Measurements from ENCODE around the gene ELL. TPM values are rescaled to one million over a fixed set of nuclear protein-coding genes. Genes with fewer than 3 reads are reported as not detected.

The ELL gene
- total RNA-seq, 1 experiment from 2014 or later: 17.0 TPM

DNA sequence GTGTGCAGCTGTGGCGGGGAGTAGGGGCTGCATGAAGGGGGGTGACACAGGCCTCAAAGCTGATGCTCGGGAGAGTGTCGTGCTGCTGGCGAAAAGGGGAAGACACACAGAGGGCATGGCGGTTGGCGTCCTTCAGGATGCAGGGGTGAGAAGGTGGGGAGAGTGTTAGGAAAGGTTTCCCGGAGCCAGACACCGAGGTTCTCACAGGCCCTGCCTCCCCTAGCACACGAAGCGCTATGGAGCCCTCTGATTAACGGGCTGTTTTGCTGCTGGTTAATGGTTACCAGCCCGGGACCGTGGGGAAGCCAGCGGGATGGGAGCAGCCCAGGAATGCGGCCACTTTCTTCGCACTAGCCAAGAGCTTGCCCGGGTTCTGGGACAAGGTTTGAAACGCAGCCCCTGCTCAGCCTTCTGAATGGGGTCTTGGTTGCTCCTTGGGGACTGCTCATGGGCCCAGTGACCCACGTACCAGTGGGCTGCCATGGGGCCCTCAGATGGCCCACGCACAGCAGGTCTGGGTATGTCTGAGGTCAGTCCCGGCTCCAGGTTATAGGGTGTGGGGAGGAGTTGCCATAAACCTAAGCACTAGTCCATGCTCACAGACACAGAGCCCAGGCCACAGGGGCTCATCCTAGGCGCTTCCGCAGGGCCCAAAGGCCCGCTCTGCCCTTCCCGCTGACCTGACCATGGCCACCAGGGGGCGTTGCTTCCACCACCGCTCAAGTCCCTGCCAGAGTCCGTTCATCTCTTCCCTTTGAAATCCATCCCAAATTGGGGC lies 52.6 kb downstream of the ELL start:
- Histone ChIP-seq H2BK15ac (ENCODE audit: low read depth, low read length) (no peak overlapping the region), H3K9ac (ENCODE audit: extremely low read depth, insufficient read length, low read length) (no peak overlapping the region), H3K23ac (ENCODE audit: insufficient read length, low read depth, low read length) (no peak overlapping the region), H3K79me1 (ENCODE audit: insufficient read depth, low read depth, low read length, poor library complexity, severe bottlenecking) (no peaks in the 10 kb centered on the region), H4K91ac (ENCODE audit: insufficient read length, low read depth, low read length) (no peak overlapping the region), H3K18ac (ENCODE audit: insufficient read length, low read depth, low read length) (no peak overlapping the region), H3K14ac (ENCODE audit: insufficient read depth, low read length) (no peak overlapping the region), H4K20me1 (ENCODE audit: control insufficient read depth, insufficient read depth, insufficient read length) (no peaks in the 10 kb centered on the region), H2BK120ac (ENCODE audit: low read depth, low read length, poor library complexity, severe bottlenecking) (no peak overlapping the region), H2BK12ac (ENCODE audit: insufficient read length, low read depth, low read length) (no peak overlapping the region), H4K5ac (ENCODE audit: insufficient read length, low read depth, low read length) (no peak overlapping the region), H2BK5ac (ENCODE audit: insufficient read length, low read length) (no peak overlapping the region), H2AFZ (ENCODE audit: low read length) (no peak overlapping the region), H3K4me2 (ENCODE audit: insufficient read depth, insufficient read length, low read length) (no peak overlapping the region), H3K56ac (ENCODE audit: insufficient read length, low read depth, low read length) (no peak overlapping the region), H3K4me1 (ENCODE audit: insufficient read depth, low read length) (no peaks in the 10 kb centered on the region), H3K27ac (ENCODE audit: insufficient read length, low read depth, low read length) (no peak overlapping the region), H4K8ac (replicated peaks; ENCODE audit: insufficient read length, low read depth, low read length) (no peak overlapping the region), H3K9me3 (ENCODE audit: control insufficient read depth, low read depth, low read length) (no peaks in the 10 kb centered on the region), H3K27me3 (ENCODE audit: insufficient read depth, low read length) (no peaks in the 10 kb centered on the region), H3T11ph (ENCODE audit: low read length) (no peak overlapping the region), H2BK20ac (ENCODE audit: low read depth, low read length, poor library complexity, severe bottlenecking) (no peak overlapping the region), H2AK5ac (ENCODE audit: insufficient read length, low read length) (no peak overlapping the region), H3K4ac (ENCODE audit: low read depth, low read length) (no peak overlapping the region), H3K79me2 (ENCODE audit: insufficient read depth, low read length) (no peaks in the 10 kb centered on the region), H3K23me2 (ENCODE audit: insufficient read length, low read depth, low read length, poor library complexity, severe bottlenecking) (no peaks in the 10 kb centered on the region)
- Mint-ChIP-seq H3K27ac (no peak overlapping the region), H3K36me3 (ENCODE audit: insufficient read depth in 1 of 3, low read depth in 3 of 3) (peaks cover 0 to 11% (median 9%) of the 10 kb centered on the region in 3 experiments; a peak in 5 of 7 replicates), H3K9me3 (no peaks in the 10 kb centered on the region), H3K4me3 (no peak overlapping the region), H3K27me3 (ENCODE audit: low read depth) (no peaks in the 10 kb centered on the region), H3K4me1 (peaks cover 5 to 9% of the 10 kb centered on the region in 2 experiments)
- WGBS (ENCODE audit: extremely low coverage, insufficient read length, low lambda C conversion rate): no CpG with 5 or more reads among the region's 28 CpGs
- TF ChIP-seq, protein P1, sequence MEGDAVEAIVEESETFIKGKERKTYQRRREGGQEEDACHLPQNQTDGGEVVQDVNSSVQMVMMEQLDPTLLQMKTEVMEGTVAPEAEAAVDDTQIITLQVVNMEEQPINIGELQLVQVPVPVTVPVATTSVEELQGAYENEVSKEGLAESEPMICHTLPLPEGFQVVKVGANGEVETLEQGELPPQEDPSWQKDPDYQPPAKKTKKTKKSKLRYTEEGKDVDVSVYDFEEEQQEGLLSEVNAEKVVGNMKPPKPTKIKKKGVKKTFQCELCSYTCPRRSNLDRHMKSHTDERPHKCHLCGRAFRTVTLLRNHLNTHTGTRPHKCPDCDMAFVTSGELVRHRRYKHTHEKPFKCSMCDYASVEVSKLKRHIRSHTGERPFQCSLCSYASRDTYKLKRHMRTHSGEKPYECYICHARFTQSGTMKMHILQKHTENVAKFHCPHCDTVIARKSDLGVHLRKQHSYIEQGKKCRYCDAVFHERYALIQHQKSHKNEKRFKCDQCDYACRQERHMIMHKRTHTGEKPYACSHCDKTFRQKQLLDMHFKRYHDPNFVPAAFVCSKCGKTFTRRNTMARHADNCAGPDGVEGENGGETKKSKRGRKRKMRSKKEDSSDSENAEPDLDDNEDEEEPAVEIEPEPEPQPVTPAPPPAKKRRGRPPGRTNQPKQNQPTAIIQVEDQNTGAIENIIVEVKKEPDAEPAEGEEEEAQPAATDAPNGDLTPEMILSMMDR (conservative IDR thresholded peaks at IDR 0.05): peak; percentile 87
- peak; percentile 85 for DNase-seq
